Neural progenitor cell (in vitro differentiated cells): ENCODE data around the gene NASP.

Experiments
- CTCF ChIP-seq: fragments of 200-600 bp; sonication (generic); IDR thresholded peaks from 2 replicates; pipeline ENCODE4 v1.5.1; 2017; ENCODE audit warnings: antibody characterized with exemption, mild to moderate bottlenecking
- EZH2 ChIP-seq: fragments of 200-600 bp; sonication (generic); IDR thresholded peaks from 2 replicates; pipeline ENCODE4 v1.6.1; 2017; ENCODE audit warnings: antibody characterized with exemption, mild to moderate bottlenecking, moderate library complexity
- EZH2phosphoT487 ChIP-seq: fragments of 200-600 bp; sonication (generic); IDR thresholded peaks from 2 replicates; pipeline ENCODE4 v1.6.1; 2017; ENCODE audit warnings: antibody characterized with exemption

- TF ChIP-seq CTCF: no peak
- TF ChIP-seq EZH2: no peak
- no peak for TF ChIP-seq EZH2phosphoT487
Measured at GRCh38 chr1:45608175-45609156, 24.6 kb downstream of the NASP start.
